GM23338 (cell line): Measurements from ENCODE around the gene DENND1B.

Source experiments
- CREB1 ChIP-seq: fragments of 250-450 bp; sonication (Bioruptor Pico); IDR thresholded peaks from 2 replicates; pipeline ENCODE4 v1.5.0; 2020; ENCODE audit warnings: low read depth, mild to moderate bottlenecking, moderate library complexity
- EZH2 ChIP-seq: fragments of 200-600 bp; sonication (generic); IDR thresholded peaks from one replicate; pipeline ENCODE4 v1.8.0; 2017; ENCODE audit warnings: antibody characterized with exemption, mild to moderate bottlenecking, low read depth; ENCODE audit not compliant: unreplicated experiment
- EZH2phosphoT487 ChIP-seq: fragments of 200-600 bp; sonication (generic); IDR thresholded peaks from one replicate; pipeline ENCODE4 v1.8.1; 2018; ENCODE audit warnings: antibody characterized with exemption; ENCODE audit not compliant: unreplicated experiment
- JUNB ChIP-seq: IDR thresholded peaks from one replicate; pipeline ENCODE4 v1.6.1; 2016; ENCODE audit warnings: antibody characterized with exemption; ENCODE audit not compliant: unreplicated experiment
- NANOG ChIP-seq: IDR thresholded peaks from 2 replicates; pipeline ENCODE4 v1.6.1; 2016; ENCODE audit warnings: antibody characterized with exemption, borderline replicate concordance
- POLR2AphosphoS5 ChIP-seq: IDR thresholded peaks from 2 replicates; pipeline ENCODE4 v1.6.1; 2016; ENCODE audit warnings: antibody characterized with exemption, low read depth
- STAT1 ChIP-seq: IDR thresholded peaks from one replicate; pipeline ENCODE4 v1.6.1; 2016; ENCODE audit warnings: antibody characterized with exemption; ENCODE audit not compliant: unreplicated experiment
- ZNF114 ChIP-seq: fragments of 250-450 bp; sonication (Bioruptor Pico); IDR thresholded peaks from 2 replicates; pipeline ENCODE4 v1.5.0; 2020; ENCODE audit warnings: mild to moderate bottlenecking, moderate library complexity
- ZNF331 ChIP-seq: fragments of 250-450 bp; sonication (Bioruptor Pico); IDR thresholded peaks from 2 replicates; pipeline ENCODE4 v1.5.0; 2020; ENCODE audit warnings: low read depth, mild to moderate bottlenecking, moderate library complexity
- TF ChIP-seq, protein P1 (sequence below), 2 experiments: fragments of 200-600 bp in 1 of 2; sonication (generic) in 1 of 2; conservative IDR thresholded peaks; 2 replicates each; pipeline versions ENCODE4 v1.5.1 to v1.6.1; 2016 to 2017; ENCODE audit warnings: antibody characterized with exemption in 2 of 2, low read depth in 2 of 2, mild to moderate bottlenecking in 2 of 2, moderate library complexity in 1 of 2
- TF ChIP-seq, protein P2 (sequence below): IDR thresholded peaks from one replicate; pipeline ENCODE4 v1.6.1; 2018; ENCODE audit warnings: antibody characterized with exemption; ENCODE audit not compliant: unreplicated experiment
- TF ChIP-seq, protein P3 (sequence below): IDR thresholded peaks from 2 replicates; pipeline ENCODE4 v1.6.1; 2016; ENCODE audit warnings: antibody characterized with exemption

DNA sequence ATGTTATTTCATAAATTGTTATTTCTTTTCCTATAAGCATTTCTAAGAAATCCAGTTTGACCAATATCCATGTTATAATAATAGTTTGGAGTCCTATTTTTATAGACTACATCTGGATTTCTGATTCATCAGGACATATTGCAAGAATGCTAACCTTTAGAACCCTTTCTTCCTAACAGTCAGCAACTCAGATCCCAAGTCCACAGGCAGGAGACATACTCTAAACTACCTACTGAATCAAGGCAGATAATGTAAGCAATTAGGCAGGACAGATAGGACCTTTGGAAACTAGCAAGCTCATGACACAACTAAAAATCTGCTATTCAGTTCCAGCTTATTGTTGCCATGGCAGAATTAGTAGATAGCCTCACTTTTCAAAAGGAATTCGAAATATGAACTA lies 104.1 kb downstream of the DENND1B start:
- TF ChIP-seq, protein P1, sequence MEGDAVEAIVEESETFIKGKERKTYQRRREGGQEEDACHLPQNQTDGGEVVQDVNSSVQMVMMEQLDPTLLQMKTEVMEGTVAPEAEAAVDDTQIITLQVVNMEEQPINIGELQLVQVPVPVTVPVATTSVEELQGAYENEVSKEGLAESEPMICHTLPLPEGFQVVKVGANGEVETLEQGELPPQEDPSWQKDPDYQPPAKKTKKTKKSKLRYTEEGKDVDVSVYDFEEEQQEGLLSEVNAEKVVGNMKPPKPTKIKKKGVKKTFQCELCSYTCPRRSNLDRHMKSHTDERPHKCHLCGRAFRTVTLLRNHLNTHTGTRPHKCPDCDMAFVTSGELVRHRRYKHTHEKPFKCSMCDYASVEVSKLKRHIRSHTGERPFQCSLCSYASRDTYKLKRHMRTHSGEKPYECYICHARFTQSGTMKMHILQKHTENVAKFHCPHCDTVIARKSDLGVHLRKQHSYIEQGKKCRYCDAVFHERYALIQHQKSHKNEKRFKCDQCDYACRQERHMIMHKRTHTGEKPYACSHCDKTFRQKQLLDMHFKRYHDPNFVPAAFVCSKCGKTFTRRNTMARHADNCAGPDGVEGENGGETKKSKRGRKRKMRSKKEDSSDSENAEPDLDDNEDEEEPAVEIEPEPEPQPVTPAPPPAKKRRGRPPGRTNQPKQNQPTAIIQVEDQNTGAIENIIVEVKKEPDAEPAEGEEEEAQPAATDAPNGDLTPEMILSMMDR (conservative IDR thresholded peaks at IDR 0.05; ENCODE audit: low read depth in 2 of 2) = no peak
- TF ChIP-seq POLR2AphosphoS5 (no peak), CREB1 (CRISPR knock-in tag) (no peak), EZH2phosphoT487 (no peak), EZH2 (no peak), JUNB (no peak), NANOG (no peak), ZNF331 (CRISPR knock-in tag) (no peak), ZNF114 (CRISPR knock-in tag) (no peak), STAT1 (no peak)
- TF ChIP-seq, protein P2, sequence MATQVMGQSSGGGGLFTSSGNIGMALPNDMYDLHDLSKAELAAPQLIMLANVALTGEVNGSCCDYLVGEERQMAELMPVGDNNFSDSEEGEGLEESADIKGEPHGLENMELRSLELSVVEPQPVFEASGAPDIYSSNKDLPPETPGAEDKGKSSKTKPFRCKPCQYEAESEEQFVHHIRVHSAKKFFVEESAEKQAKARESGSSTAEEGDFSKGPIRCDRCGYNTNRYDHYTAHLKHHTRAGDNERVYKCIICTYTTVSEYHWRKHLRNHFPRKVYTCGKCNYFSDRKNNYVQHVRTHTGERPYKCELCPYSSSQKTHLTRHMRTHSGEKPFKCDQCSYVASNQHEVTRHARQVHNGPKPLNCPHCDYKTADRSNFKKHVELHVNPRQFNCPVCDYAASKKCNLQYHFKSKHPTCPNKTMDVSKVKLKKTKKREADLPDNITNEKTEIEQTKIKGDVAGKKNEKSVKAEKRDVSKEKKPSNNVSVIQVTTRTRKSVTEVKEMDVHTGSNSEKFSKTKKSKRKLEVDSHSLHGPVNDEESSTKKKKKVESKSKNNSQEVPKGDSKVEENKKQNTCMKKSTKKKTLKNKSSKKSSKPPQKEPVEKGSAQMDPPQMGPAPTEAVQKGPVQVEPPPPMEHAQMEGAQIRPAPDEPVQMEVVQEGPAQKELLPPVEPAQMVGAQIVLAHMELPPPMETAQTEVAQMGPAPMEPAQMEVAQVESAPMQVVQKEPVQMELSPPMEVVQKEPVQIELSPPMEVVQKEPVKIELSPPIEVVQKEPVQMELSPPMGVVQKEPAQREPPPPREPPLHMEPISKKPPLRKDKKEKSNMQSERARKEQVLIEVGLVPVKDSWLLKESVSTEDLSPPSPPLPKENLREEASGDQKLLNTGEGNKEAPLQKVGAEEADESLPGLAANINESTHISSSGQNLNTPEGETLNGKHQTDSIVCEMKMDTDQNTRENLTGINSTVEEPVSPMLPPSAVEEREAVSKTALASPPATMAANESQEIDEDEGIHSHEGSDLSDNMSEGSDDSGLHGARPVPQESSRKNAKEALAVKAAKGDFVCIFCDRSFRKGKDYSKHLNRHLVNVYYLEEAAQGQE = no peak
- TF ChIP-seq, protein P3, sequence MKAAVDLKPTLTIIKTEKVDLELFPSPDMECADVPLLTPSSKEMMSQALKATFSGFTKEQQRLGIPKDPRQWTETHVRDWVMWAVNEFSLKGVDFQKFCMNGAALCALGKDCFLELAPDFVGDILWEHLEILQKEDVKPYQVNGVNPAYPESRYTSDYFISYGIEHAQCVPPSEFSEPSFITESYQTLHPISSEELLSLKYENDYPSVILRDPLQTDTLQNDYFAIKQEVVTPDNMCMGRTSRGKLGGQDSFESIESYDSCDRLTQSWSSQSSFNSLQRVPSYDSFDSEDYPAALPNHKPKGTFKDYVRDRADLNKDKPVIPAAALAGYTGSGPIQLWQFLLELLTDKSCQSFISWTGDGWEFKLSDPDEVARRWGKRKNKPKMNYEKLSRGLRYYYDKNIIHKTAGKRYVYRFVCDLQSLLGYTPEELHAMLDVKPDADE = no peak
